HT-29 (cell line): Measurements from ENCODE around the gene CPNE4. TPM values are rescaled to one million over a fixed set of nuclear protein-coding genes. Genes with fewer than 3 reads are reported as not detected.

Experiments used
- DNase-seq: peaks from one replicate; pipeline ENCODE4 v3.0.0-alpha.2; 2015; ENCODE audit warnings: low spot score
- total RNA-seq: library from RNA; depleted of rRNA; stranded (reverse); fragments of >200 nt; shearing (Covaris generic); gene quantifications from 2 replicates; pipeline ENCODE4 v1.2.3, GENCODE V29; 2014

CPNE4 gene
- total RNA-seq, 1 experiment from 2014 or later: not detected

DNA sequence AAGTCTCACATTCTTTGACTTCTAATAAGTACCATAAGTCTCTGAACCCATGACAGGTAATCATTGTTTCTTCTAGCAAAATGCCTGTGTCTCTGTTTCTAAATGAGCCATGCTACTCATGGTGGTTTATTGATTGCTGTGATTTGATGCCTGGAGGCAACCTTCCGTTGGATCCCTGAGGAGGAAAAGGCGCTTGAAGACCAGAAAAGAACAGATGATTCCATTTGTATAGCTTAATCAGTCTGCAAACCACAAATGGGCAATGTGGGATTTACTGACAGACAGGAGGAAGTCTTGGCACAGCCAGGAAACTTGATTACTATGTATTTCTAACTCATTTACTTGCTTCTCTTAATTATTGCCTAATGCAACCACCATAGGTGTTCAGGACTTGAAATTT lies 428.9 kb downstream of the CPNE4 start:
- no peak for DNase-seq

DNA sequence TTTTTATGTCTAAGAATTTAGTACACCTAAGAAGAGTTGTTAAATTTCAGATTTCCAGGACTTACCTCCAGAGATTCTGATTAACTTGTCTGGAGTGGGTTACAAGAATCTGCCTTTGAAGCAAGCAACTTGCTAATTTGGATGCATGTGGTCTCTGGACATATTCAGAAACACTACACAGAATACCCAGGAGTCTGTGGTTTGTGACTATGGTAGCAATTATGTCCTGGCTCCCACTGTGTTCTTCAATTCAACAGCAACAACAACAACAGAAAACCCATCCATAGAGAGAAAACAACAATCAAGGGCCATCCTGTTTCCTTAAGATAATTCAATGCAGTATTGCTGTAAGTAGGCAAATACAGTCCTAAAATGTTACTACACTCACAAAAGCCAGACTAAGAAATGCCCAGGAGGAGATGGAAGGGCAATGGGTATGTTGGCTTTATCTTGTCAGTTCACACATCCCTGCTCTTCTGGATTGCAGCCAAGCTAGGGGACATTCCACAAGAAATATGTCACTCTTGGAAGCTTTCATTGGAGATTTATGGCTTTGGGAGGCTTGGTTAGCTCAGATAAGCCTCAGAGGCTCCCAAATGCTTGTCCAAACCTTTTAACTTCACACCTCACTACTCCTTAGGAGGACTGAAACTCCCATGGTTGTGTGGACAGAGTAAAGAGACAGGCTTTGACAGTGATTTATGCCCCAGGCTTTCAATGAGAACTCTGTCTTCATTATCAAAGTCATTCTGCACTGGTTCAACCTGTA lies 432.6 kb downstream of the CPNE4 start:
- no peak for DNase-seq

DNA sequence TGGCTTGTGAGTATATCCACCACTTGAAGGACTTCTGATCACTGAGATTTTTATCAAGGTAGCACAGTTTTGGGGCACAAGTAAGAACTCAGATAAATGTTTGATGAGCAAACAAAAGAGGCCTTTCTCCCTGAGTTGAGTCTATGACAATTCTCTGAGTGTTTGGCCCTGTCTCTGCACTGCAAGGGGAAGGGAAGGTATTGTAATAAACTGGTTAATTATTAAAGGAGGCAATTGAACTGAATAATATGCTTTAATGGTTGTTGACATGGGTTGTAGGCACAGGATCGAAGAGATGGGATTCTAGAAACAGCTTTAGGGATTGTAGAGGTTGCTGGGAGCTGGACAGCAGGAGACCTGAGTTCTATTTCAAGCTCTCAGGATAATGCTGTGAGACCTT lies 437.0 kb downstream of the CPNE4 start:
- DNase-seq: no peak

DNA sequence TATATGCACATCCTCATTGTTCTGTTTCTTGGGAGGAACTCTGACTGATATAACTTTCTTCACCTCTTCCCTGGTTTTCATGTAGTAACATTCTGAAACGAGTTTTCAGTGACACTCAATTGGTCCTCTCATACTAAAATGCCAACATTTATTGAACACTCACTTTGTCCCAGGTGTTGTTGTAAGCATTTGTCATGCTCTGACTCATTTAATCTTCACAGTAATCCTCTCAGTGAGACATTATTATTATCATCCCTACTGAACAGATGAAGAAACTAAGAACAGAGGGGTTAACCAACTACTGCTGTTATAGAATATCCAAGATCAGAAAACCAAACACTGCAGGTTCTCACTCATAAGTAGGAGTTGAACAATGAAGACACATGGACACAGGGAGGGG lies 437.9 kb downstream of the CPNE4 start:
- DNase-seq: no peak

DNA sequence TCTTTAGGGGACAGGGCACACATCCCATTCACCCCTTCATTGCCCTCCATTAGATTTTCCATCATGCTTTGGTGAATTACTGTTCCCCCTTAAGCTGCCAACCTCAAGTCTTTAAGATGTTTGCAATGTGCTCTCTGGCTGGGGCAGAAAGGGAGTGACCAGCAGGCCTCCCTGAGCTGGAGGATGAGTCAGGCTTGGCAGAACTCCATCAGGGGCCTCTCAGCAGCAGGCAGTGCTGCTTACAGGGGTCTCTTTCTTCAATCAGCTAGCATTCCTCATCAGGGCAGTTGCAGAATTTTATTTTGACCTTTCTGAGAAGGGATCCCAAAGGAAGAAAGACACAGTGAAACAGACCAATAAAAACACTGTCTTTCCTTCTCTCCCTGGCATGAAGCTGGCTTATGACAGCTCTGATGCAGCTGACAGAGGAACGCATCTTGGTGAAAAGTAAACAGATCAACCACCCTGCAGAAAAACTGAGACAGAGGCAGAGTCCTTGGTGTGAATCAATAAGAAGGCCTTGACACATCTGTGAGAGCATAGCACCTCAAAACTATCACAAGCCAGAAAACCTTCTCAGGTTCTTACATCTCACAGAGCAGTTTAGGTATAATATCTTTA lies 443.3 kb downstream of the CPNE4 start:
- no peak for DNase-seq

DNA sequence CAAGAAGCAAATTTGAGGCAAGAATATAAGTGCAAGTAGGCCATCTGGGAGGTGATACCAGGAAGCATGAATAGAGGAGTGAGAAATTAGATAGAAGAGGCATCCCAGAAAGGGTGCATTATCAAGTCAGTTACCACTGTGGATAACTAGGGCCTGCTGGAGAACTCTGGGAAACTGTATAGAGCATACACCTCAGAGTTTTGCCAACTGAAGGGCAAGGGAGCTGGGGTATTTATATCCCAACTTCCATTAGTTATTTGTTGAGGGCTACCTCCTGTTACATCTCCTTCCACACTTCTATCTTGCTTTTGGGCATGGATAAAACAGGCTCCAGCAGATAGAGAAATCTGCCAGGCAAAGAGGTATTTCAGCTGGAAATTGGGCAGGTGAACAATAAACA lies 448.5 kb downstream of the CPNE4 start:
- no peak for DNase-seq

DNA sequence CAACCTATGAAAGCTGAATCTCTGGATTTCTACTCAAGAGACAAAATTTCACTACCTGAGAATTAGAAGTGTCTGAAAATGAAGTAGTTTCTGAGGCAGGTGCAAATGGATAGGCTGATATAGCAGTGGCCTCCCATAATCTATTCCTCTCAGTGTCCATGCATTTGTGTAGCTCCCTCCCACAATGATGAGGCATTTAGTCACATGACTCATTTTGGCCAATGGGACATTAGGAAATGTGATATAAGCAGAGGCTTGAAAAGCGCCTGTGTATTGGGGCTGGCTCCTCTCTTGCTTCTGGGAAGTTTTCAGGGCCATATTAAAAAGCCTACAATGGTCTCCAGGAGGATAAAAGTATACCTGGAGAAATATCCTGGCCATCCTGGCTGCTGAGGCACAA lies 452.4 kb downstream of the CPNE4 start:
- DNase-seq: no peak

DNA sequence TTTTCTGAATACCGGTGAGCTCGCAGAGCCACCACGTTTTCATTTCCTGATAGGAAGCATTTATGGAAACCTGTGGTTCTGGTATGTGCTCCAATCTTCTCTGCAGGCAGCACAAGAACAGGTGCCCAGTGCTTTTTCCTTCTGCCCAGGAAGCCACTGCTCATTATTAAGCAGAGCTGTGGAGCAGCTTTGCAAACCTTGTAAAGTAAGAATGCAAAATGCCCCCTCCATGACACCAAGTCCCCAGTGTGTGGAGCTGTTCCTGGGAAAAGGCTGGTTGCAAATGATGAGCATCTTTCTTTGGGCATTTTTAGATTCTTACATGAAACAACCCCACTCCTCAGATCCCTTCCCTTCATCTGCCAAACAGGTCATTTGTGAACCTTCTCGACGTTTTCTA lies 466.4 kb downstream of the CPNE4 start:
- DNase-seq: no peak

DNA sequence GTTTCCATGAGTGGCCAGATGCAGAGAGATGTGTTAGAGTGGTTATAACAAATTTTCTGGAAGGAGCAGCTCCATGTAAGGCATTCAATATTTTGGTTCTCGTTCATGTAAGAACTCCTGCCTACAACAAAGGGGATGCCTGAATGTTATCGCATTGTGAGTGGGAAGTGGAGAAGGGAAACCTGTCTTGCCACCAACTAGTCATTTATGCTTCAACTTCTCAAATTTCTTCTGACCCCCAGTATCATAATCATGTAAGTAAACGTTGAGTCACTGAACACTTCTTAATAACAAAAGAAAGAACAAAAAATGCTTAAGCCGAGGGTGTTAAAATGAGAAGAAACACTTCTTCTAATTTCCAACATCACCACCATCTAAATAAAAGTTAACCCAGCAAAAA lies 470.0 kb downstream of the CPNE4 start:
- DNase-seq: no peak

DNA sequence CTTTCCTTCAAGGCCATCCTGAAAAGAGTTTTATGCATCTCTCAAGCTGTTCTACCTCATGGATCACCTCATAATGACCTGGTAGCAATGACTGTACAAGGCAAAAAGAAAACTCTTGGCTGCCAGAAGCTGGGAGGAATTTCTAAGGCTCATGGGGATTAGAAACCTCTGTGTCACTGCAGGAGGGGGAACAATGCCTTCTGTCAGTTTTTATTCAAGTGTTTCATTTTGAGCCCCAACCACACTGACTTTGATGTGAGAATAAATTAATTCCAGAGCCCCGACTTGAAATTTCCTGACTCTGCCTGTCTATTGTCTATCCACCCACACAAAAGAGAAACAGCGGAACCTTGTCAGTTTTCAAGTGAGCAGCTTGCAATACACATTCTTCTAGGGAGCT lies 473.3 kb downstream of the CPNE4 start:
- no peak for DNase-seq

DNA sequence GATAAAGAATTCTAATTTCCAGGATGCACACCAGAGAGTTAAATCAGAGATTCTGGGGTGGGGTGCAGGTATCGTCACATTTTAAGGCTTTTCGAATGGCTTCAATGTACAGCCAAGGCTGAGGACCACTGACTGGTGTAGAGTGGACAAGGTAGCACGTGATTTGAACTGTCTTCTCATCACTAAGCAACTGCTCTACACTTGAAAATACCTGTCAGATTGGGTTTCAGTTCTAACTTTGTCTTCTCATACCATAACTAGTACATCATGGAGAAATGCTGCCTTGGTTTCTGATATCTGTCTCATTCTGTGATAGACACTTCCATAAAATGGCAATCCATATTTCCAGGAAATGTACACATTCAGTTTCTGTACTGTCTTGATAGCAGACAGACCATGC lies 474.0 kb downstream of the CPNE4 start:
- no peak for DNase-seq

DNA sequence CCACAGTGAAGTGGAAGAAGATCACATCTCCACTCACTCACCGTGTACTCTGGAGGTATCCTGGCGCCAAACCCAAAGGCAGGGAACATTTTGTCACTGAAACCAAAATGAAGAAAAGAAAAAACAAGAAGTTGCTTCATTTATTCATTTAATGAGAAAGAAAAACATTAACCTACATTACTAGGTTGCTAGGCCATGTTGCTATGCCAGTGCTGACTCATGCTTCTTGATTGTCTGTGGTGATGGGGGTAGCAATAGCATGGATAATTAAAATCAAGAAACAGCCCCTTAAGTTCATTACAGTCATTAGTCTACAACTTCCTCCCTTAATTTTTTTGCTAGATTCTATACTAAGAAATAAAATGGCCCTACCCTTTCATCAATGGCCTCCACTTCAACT lies 479.4 kb downstream of the CPNE4 start:
- DNase-seq: no peak

DNA sequence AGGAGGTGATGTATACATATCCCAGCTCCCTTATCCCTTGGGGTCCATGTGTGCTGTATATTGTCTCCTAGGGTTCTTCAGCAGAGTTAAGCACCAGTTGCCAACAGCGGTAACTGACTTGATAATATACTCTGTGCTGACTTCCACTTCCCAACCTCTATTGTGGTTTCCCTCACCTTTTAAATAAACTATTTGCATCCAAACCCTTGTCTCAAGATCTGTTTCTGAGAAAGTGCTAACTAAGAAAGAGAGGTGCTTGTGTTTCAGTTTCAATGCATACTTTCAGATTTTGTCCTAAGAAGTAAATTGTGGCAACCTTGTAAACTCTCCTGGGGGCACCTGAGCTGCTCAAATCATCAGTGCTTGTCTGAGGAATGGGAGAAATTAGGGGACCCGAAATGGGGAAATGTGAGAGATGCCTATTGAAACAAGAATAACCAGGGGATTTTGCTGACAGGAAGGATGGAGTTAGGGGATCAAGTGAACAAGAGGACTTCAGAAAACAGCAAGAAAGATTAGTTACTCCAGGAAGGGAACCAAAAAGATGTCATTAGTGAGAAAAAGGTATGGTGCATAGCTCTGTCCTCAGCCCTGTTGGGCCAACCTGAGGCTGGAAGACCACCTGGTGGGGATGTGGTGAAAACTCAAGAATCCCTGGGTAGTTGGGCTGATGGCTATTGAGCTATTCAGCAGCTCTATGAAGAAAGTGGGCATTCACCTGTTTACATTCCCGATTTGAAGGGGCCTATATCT lies 481.1 kb downstream of the CPNE4 start:
- DNase-seq: no peak

DNA sequence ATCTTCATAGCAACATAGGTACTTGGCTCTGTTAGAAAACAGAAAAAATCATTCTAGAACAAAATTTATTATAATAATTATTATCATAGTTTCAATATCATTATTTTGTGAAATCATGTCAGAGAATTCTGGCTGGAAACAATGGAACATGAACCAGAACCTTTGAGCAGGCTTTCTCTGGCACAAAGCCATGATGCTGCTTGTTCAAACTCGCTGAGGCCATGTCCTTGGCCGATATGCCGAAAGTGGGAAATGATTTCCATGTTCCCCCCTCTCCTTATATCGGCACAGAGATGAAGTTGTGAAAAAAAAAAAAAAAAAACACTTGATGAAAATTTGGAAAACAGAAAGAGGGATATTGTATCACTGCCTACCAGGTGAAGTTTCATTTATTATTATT lies 483.1 kb downstream of the CPNE4 start:
- DNase-seq: no peak

DNA sequence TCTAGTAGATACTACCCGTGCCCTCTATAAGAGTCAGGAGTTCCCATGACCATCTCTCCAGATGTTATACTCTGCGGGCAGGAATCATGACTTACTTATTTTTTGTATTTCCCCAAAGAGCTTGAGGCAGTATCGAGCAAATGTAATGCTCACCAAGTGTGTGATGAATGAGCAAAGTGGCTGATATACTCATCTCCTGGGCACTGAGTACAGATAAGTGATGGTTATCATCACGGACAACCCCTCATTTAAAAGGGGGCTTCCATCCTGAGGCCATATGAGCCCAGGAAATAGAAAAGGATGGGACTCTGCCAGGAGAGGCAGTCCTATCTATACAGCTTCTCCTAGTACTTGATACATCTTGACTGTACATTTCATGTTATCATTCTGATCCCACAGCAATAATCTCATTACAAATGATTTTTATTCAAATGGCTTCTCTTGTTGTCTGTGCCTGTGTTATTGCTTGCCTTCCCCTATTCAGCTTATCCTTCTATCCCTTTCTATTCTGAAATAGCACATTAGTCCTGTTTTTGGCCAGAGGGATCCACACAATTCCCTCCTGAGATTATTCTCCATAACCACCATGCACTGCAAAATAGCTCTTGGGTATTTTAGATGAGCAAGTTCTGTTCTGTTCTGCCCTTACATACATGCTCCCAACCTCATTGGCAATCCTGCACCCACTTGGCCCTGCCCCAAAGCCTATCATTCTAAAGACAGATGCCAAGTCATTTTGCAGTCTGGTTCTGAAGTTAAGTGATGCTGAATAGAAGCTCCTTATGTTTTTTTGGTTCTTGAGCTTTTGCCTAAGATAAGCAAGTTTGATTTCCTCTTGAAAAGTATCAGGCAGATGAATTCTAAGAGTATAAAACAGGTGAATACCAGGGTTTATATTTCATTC lies 484.0 kb downstream of the CPNE4 start:
- no peak for DNase-seq

DNA sequence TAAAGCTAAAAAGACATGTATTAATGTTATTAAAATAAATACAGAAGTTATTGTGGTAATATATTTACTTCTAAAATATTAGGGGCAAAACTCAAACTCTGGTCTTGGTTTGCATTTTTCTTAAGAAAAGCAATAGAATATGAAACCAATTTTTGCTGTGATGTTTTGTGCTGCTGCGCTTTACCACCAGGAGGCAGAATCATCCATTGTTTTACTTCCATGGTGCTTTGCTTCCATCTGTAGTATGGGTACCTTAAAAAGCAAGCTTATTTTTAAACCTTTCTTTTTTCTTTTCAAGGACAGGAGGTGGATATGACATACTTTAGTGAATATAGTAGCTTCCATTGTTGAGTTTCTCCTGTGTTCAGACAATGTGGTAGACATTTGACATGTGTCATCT lies 485.5 kb downstream of the CPNE4 start:
- peak; percentile 12 for DNase-seq

DNA sequence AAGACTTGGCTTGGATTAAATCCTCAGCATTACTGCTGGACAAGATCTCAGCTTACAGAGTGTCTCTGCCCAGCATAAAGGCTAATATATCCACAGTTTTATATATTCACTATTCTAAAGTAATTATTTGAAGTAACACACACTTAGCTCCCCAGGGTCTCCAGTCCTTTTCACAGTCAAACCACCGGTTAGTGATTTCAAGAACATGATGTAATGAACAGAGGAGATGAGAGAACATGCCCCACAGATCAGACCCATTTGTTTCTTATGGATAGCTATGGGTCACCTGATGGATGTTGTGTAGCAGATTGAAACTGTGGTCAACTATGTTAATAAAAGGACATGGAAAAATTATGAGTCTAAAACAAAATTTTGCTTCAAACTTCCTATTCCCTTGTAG lies 487.2 kb downstream of the CPNE4 start:
- no peak for DNase-seq

DNA sequence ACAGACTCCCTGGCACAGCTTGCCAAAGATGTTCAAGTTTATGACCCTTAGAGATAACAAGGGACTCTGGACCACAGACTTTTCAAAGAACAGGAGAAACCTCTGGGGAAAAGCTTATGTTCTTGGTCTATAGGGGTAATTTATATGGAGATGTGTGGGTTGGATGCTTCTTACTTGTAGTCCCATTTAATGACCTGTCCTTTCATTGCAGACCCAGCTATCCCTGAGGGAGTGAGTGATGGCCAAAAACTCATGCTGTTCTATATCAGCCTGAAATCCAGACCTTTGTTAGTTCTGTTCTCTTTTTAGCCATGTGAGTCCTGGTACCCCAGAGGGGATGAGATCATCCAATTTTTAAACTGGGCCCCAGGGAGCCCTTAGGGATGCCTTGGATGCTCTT lies 488.4 kb downstream of the CPNE4 start:
- DNase-seq: no peak

DNA sequence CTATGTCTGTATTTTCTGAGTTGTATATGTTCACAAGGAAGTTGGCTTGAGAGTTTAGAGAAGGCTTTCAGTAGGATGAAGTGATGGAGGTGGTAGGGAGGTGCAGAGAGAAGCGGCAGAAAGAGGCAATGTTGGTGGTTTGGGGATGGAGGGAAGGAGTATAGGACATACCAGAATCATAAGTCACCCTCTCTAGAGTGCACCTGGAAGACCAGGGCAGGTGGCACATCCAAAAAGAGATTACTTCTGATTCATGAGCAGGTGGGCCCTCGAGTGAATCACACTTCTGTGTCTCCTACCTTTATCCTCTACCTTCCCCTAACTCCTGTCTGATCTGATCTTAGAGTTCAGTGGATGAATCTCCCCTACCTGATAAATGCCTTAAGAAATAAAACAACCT lies 490.3 kb downstream of the CPNE4 start:
- no peak for DNase-seq

DNA sequence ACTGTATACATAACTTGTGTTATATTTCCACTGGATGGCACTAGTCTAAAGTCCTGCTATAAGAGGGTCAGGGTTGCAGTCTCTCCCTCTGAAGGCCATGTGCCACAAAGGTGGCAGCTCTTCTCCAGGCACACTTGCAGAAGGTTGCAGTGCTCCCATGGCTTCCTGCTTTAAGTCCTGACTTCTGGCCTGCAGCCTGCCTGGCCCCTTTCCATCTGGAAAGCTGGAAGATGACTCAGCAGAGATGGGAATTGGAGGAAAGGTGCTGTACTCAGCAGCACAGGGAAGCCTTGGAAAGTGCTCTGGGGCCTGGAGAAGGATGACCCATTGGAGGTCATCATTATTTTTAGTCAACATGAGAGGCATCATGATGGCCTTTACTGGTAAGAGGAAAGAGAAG lies 491.1 kb downstream of the CPNE4 start:
- peak; percentile 49 for DNase-seq

DNA sequence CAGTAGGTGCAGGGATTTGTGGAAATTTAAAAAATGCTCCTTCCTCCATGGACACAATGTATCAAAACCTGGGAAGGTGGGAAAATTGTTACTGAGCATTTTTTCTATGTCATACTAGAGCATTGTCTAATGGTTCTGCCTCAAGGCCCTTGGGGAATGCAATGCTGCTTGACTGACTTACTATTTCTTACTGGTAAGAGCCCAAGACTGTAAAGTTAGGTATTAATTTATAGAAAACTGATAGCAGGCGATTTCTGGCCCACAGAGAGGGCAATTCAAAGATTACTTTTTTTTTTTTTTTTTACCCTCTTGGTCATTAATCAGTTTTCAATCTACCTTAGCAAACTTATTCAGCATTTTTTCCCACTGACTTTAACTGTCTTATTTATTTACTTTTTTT lies 493.5 kb downstream of the CPNE4 start:
- DNase-seq: no peak

DNA sequence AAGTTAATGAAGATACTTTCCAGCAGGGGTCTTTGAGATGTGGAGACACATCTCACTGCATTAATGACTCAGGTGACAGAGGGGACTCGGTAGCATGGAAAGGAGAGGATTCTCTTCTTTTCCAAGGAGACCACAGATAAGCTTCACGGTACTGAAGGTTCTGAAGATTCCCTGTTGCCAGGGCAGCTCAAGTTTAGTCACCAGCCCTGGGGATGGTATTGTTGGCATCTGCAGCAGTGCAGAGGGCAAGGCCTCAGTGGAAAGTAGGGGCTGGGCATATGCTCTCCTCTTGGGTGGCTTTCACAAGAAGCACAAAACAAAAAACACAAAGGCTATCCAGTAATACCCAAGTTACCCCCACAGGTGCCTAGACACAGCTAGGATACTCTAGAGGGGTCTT lies 494.0 kb downstream of the CPNE4 start:
- no peak for DNase-seq
